ENCODE data around the gene SYNE2.
"Not testable (repeated sequence)": the region's sequence is repeated elsewhere in the genome, so short reads cannot be mapped to it uniquely, and the experiment has no call there.

Gene SYNE2

GRCh38 chr14:64198486-64198885, 345.7 kb downstream of the SYNE2 start:
- no peak for DNase-seq

- DNase-seq, result no peak
These were observed 347.4 kb downstream of the SYNE2 start for GRCh38 chr14:64200170-64200569.

GRCh38 chr14:64201296-64201695, 348.5 kb downstream of the SYNE2 start:
- DNase-seq, result no peak

GRCh38 chr14:64201921-64202545, 349.2 kb downstream of the SYNE2 start:
- DNase-seq, result no peak

- DNase-seq, result no peak
These were observed 349.9 kb downstream of the SYNE2 start for GRCh38 chr14:64202716-64203115.

GRCh38 chr14:64203366-64204006, 350.7 kb downstream of the SYNE2 start:
- no peak for DNase-seq

GRCh38 chr14:64208261-64208660, 355.5 kb downstream of the SYNE2 start:
- no peak for DNase-seq

- DNase-seq, result no peak
These were observed 356.2 kb downstream of the SYNE2 start for GRCh38 chr14:64208981-64209380.

- DNase-seq, result no peak
These were observed 356.8 kb downstream of the SYNE2 start for GRCh38 chr14:64209444-64210131.

- no peak for DNase-seq
These were observed 357.4 kb downstream of the SYNE2 start for GRCh38 chr14:64210216-64210615.

- not testable (repeated sequence) for DNase-seq
These were observed 358.1 kb downstream of the SYNE2 start for GRCh38 chr14:64210912-64211311.

- DNase-seq, result no peak
These were observed 359.9 kb downstream of the SYNE2 start for GRCh38 chr14:64212666-64213065.

GRCh38 chr14:64213086-64213485, 360.3 kb downstream of the SYNE2 start:
- no peak for DNase-seq

GRCh38 chr14:64213853-64214570, 361.2 kb downstream of the SYNE2 start:
- no peak for DNase-seq

- DNase-seq, result no peak
These were observed 362.5 kb downstream of the SYNE2 start for GRCh38 chr14:64215274-64215673.

GRCh38 chr14:64215978-64216377, 363.2 kb downstream of the SYNE2 start:
- no peak for DNase-seq

- no peak for DNase-seq
These were observed 364.5 kb downstream of the SYNE2 start for GRCh38 chr14:64217308-64217707.

- no peak for DNase-seq
These were observed 365.0 kb downstream of the SYNE2 start for GRCh38 chr14:64217834-64218233.

GRCh38 chr14:64218344-64219240, 365.8 kb downstream of the SYNE2 start:
- DNase-seq, result no peak

GRCh38 chr14:64220056-64220455, 367.3 kb downstream of the SYNE2 start:
- DNase-seq, result no peak

- no peak for DNase-seq
These were observed 367.7 kb downstream of the SYNE2 start for GRCh38 chr14:64220466-64220865.

- no peak for DNase-seq
These were observed 368.7 kb downstream of the SYNE2 start for GRCh38 chr14:64221391-64222003.
